IMR-90 (cell line): ENCODE data around the gene EIF3K. TPM values are rescaled to one million over a fixed set of nuclear protein-coding genes. Genes with fewer than 3 reads are reported as not detected.

Source experiments
- ATAC-seq: fragments of 200-7000 bp; cut with Tn5 transposase; 2 replicates; pipeline ENCODE4 v1.9.1; 2020; ENCODE audit warnings: low read depth, mild to moderate bottlenecking, moderate library complexity
- BruUV-seq: library from RNA; stranded (reverse); fragments of 400-500 nt; replicated peaks from 2 replicates; lab custom pipeline; 2021; lab: Mats Ljungman, UMichigan
- CTCF ChIA-PET: fragments of 300-600 bp; formaldehyde crosslinking; extraction: SDS; loops from one replicate; lab custom pipeline; 2021; ENCODE audit warnings: antibody characterized with exemption; lab: Yijun Ruan, JAX
- POLR2A ChIA-PET: fragments of 300-600 bp; sonication (Branson Sonifier 250); formaldehyde crosslinking; loops from one replicate; lab custom pipeline; 2022; ENCODE audit warnings: antibody characterized with exemption; ENCODE audit not compliant: unreplicated experiment; lab: Charles Lee
- DNase-seq: peaks from one replicate; pipeline ENCODE4 v3.0.0; 2013
- H2AFZ ChIP-seq: replicated peaks from 2 replicates; pipeline ENCODE3; 2013; ENCODE audit warnings: low read length, mild to moderate bottlenecking; ENCODE audit not compliant: poor library complexity
- H2AK5ac ChIP-seq: 2 replicates; pipeline ENCODE4 v1.6.1; 2013; ENCODE audit warnings: low read depth, low read length, inconsistent platforms
- H2AK9ac ChIP-seq: replicated peaks from 2 replicates; pipeline ENCODE3; 2013; ENCODE audit warnings: mild to moderate bottlenecking, low read depth, low read length, moderate library complexity; ENCODE audit not compliant: poor library complexity
- H2BK120ac ChIP-seq: 2 replicates; pipeline ENCODE4 v1.6.1; 2013; ENCODE audit warnings: low read depth, low read length, inconsistent platforms
- H2BK15ac ChIP-seq: 3 replicates; pipeline ENCODE4 v1.6.1; 2013; ENCODE audit warnings: low read depth, low read length, inconsistent platforms
- H2BK20ac ChIP-seq: 2 replicates; pipeline ENCODE4 v1.6.1; 2013; ENCODE audit warnings: low read depth, mild to moderate bottlenecking, inconsistent platforms, low read length, moderate library complexity
- H2BK5ac ChIP-seq: 2 replicates; pipeline ENCODE4 v1.6.1; 2013; ENCODE audit warnings: mild to moderate bottlenecking, low read depth, low read length, inconsistent platforms; ENCODE audit not compliant: poor library complexity, severe bottlenecking
- H3K14ac ChIP-seq: replicated peaks from 2 replicates; pipeline ENCODE4 v1.6.1; 2013; ENCODE audit warnings: low read depth, low read length, inconsistent platforms
- H3K18ac ChIP-seq: 2 replicates; pipeline ENCODE4 v1.6.1; 2013; ENCODE audit warnings: low read depth, low read length, control low read depth
- H3K23ac ChIP-seq: 2 replicates; pipeline ENCODE4 v1.6.1; 2013; ENCODE audit warnings: low read depth, low read length, inconsistent platforms
- H3K27ac ChIP-seq: 2 replicates; pipeline ENCODE4 v1.5.1; 2013; ENCODE audit warnings: mild to moderate bottlenecking, control low read depth, low read length; ENCODE audit not compliant: insufficient read depth
- H3K27me3 ChIP-seq: 2 replicates; pipeline ENCODE4 v1.6.1; 2013; ENCODE audit warnings: low read length; ENCODE audit not compliant: control insufficient read depth, insufficient read depth
- H3K36me3 ChIP-seq: 2 replicates; pipeline ENCODE4 v1.6.1; 2013; ENCODE audit warnings: low read length, mixed read lengths; ENCODE audit not compliant: control insufficient read depth, insufficient read depth
- H3K4ac ChIP-seq: 2 replicates; pipeline ENCODE4 v1.6.1; 2013; ENCODE audit warnings: low read depth, low read length, inconsistent platforms
- H3K4me1 ChIP-seq: 2 replicates; pipeline ENCODE4 v1.6.1; 2013; ENCODE audit warnings: low read length, mixed read lengths; ENCODE audit not compliant: control insufficient read depth, insufficient read depth
- H3K4me2 ChIP-seq: 2 replicates; pipeline ENCODE4 v1.6.1; 2013; ENCODE audit warnings: low read depth, mild to moderate bottlenecking, control low read depth, low read length, moderate library complexity
- H3K4me3 ChIP-seq: 2 replicates; pipeline ENCODE4 v1.5.1; 2013; ENCODE audit warnings: low read depth, mild to moderate bottlenecking, control low read depth, low read length, moderate library complexity; ENCODE audit not compliant: insufficient read depth
- H3K56ac ChIP-seq: 2 replicates; pipeline ENCODE4 v1.6.1; 2013; ENCODE audit warnings: low read length, inconsistent platforms; ENCODE audit not compliant: insufficient read depth; ENCODE audit errors: extremely low read depth
- H3K79me1 ChIP-seq, 2 experiments: 2 replicates each; pipeline ENCODE4 v1.6.1; 2013; ENCODE audit warnings: low read length in 2 of 2, inconsistent platforms in 1 of 2, low read depth in 1 of 2
- H3K9ac ChIP-seq: 2 replicates; pipeline ENCODE4 v1.6.1; 2013; ENCODE audit warnings: low read depth, low read length, control low read depth
- H3K9me1 ChIP-seq: 2 replicates; pipeline ENCODE4 v1.6.1; 2013; ENCODE audit warnings: low read length, inconsistent platforms; ENCODE audit not compliant: insufficient read depth
- H3K9me3 ChIP-seq: 2 replicates; pipeline ENCODE4 v1.6.1; 2013; ENCODE audit warnings: low read length; ENCODE audit not compliant: control insufficient read depth, insufficient read depth
- H4K20me1 ChIP-seq: 2 replicates; pipeline ENCODE4 v1.6.1; 2013; ENCODE audit warnings: low read length, inconsistent platforms; ENCODE audit not compliant: insufficient read depth
- H4K5ac ChIP-seq: 2 replicates; pipeline ENCODE4 v1.6.1; 2013; ENCODE audit warnings: mild to moderate bottlenecking, low read depth, low read length, control low read depth
- H4K8ac ChIP-seq, 2 experiments: 2 replicates each; pipeline ENCODE4 v1.6.1; 2013; ENCODE audit warnings: low read depth in 2 of 2, low read length in 2 of 2, control low read depth in 1 of 2, inconsistent platforms in 1 of 2
- H4K91ac ChIP-seq: 2 replicates; pipeline ENCODE4 v1.6.1; 2013; ENCODE audit warnings: low read depth, low read length, inconsistent platforms; ENCODE audit not compliant: insufficient read depth
- BHLHE40 ChIP-seq: fragments of 150-350 bp; IDR thresholded peaks from 2 replicates; pipeline ENCODE4 v1.6.1; 2016; ENCODE audit warnings: mild to moderate bottlenecking, low read depth, low read length
- CEBPB ChIP-seq: IDR thresholded peaks from 2 replicates; pipeline ENCODE4 v1.6.1; 2012; ENCODE audit warnings: low read depth, low read length, improper control_type of control experiment
- CHD1 ChIP-seq: IDR thresholded peaks from 2 replicates; pipeline ENCODE4 v1.6.1; 2012; ENCODE audit warnings: low read depth, low read length, improper control_type of control experiment
- CTCF ChIP-seq: conservative IDR thresholded peaks from 2 replicates; pipeline ENCODE4 v1.5.1; 2012; ENCODE audit warnings: mild to moderate bottlenecking, low read depth, low read length, improper control_type of control experiment
- ELK1 ChIP-seq: fragments of 150-350 bp; IDR thresholded peaks from 2 replicates; pipeline ENCODE4 v1.6.1; 2016; ENCODE audit warnings: low read depth, mild to moderate bottlenecking, low read length, moderate library complexity, borderline replicate concordance
- FOS ChIP-seq: fragments of 150-350 bp; IDR thresholded peaks from 2 replicates; pipeline ENCODE4 v1.6.1; 2016; ENCODE audit warnings: low read depth, low read length
- MAZ ChIP-seq: IDR thresholded peaks from 2 replicates; pipeline ENCODE4 v1.6.1; 2012; ENCODE audit warnings: low read depth, mild to moderate bottlenecking, low read length, improper control_type of control experiment, moderate library complexity, borderline replicate concordance
- MXI1 ChIP-seq: IDR thresholded peaks from 2 replicates; pipeline ENCODE4 v1.6.1; 2012; ENCODE audit warnings: low read depth, mild to moderate bottlenecking, low read length, moderate library complexity, borderline replicate concordance
- NFE2L2 ChIP-seq: fragments of 150-350 bp; IDR thresholded peaks from 2 replicates; pipeline ENCODE4 v1.6.1; 2016; ENCODE audit warnings: low read depth, mild to moderate bottlenecking, low read length
- POLR2A ChIP-seq: IDR thresholded peaks from 2 replicates; pipeline ENCODE4 v1.6.1; 2012; ENCODE audit warnings: mild to moderate bottlenecking, low read depth, low read length
- RAD21 ChIP-seq: IDR thresholded peaks from 2 replicates; pipeline ENCODE4 v1.6.1; 2012; ENCODE audit warnings: low read length, improper control_type of control experiment
- RCOR1 ChIP-seq: IDR thresholded peaks from 2 replicates; pipeline ENCODE4 v1.6.1; 2012; ENCODE audit warnings: mild to moderate bottlenecking, low read length, improper control_type of control experiment; ENCODE audit not compliant: insufficient replicate concordance
- RFX5 ChIP-seq: IDR thresholded peaks from 2 replicates; pipeline ENCODE4 v1.8.0; 2012; ENCODE audit warnings: low read depth, mild to moderate bottlenecking, low read length, moderate library complexity
- SMC3 ChIP-seq: fragments of 150-350 bp; IDR thresholded peaks from 2 replicates; pipeline ENCODE4 v1.6.1; 2016; ENCODE audit warnings: low read depth, mild to moderate bottlenecking, antibody characterized with exemption, low read length, moderate library complexity
- USF2 ChIP-seq: fragments of 150-350 bp; IDR thresholded peaks from 2 replicates; pipeline ENCODE4 v1.6.1; 2017; ENCODE audit warnings: mild to moderate bottlenecking, antibody characterized with exemption, low read length, low read depth
- WGBS, 2 experiments: methylation state at CpG; one replicate each; pipeline versions ENCODE4 v1.1.5 to v1.1.7; 2013; ENCODE audit warnings: missing lambda C conversion rate in 2 of 2; ENCODE audit not compliant: insufficient read length in 1 of 2; ENCODE audit errors: extremely low coverage in 2 of 2; 5-methylcytosine and 5-hydroxymethylcytosine counted together
- dilution Hi-C: fragments of 300-500 bp; cut with HindIII; formaldehyde crosslinking; loops from one replicate; pipeline ENCODE4 v1.14.3; 2018; ENCODE audit warnings: low sequenced_read_pairs; ENCODE audit not compliant: unreplicated experiment
- in situ Hi-C: fragments of 300-500 bp; cut with MboI; formaldehyde crosslinking; loops from 3 replicates; pipeline ENCODE4 v1.14.3; 2019; ENCODE audit warnings: low sequenced_read_pairs, inconsistent platforms, mixed read lengths
- intact Hi-C: fragments of 100-400 bp; cut with micrococcal nuclease; formaldehyde crosslinking; loops from 2 replicates; pipeline ENCODE4 v1.10.0; 2022
- polyA plus RNA-seq, 3 experiments: library from polyadenylated mRNA; depleted of rRNA; stranded (reverse); fragments of >200 nt; gene quantifications; 2 replicates each; pipeline ENCODE4 v1.2.3, GENCODE V29; 2012; ENCODE audit warnings: low replicate concordance in 1 of 3
- total RNA-seq: library from RNA; depleted of rRNA; stranded (reverse); fragments of >200 nt; gene quantifications from 2 replicates; pipeline ENCODE4 v1.2.3, GENCODE V29; 2012

Gene EIF3K
- total and polyA plus RNA-seq, 2 of the 4 experiments (the other 2 are of a cell fraction) = 575 to 1,137 TPM

DNA sequence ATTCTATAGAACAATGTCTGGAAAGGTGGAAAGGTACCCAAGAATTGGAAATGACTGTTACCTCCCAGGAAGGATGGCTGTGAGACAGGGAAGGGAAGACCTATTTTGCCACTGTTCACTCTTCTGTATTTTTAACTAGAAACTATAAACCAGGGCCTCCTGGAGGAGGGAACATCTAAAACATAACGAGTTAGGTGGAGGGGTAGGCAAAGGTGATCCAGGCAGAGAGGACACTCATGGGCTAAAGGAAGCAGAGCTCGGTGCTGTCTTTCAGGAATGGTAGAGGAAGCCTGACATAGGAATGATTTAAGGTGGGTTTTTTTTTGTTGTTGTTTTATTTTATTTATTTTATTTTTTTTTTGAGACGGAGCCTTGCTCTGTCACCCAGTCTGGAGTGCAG is 5.8 kb downstream of the EIF3K start:
- BruUV-seq = no TSS peak
- no peak overlapping the region for H3K4ac ChIP-seq
- H3K27ac ChIP-seq = no peak overlapping the region
- no peak overlapping the region for H3K14ac ChIP-seq
- peaks cover 56% of the 10 kb centered on the region for H3K36me3 ChIP-seq
- H3K79me1 ChIP-seq = peaks cover 6 to 27% of the 10 kb centered on the region in 2 experiments; a peak in 3 of 4 replicates
- no peak overlapping the region for H3K56ac ChIP-seq
- H2AK5ac ChIP-seq = no peak overlapping the region
- H3K4me1 ChIP-seq = peaks cover 1% of the 10 kb centered on the region; the same call in 1 of the 2 replicates
- no peak overlapping the region for H2AFZ ChIP-seq
- no peak overlapping the region for H3K9ac ChIP-seq
- no peak overlapping the region for H2BK15ac ChIP-seq
- DNase-seq = no peak
- no peak overlapping the region for H2BK20ac ChIP-seq
- H4K5ac ChIP-seq = no peak overlapping the region
- no peaks in the 10 kb centered on the region for H3K9me3 ChIP-seq
- POLR2A ChIA-PET = no interaction called here
- H2BK5ac ChIP-seq = no peak overlapping the region
- no peak overlapping the region for H3K4me2 ChIP-seq
- H3K4me3 ChIP-seq = no peak overlapping the region
- H2AK9ac ChIP-seq = no peak overlapping the region
- 0 out of 2 replicates have a peak, but pooled peaks cover 3% of the 10 kb centered on the region for H3K9me1 ChIP-seq
- dilution Hi-C loops = no loop called here
- TF ChIP-seq FOS (no peak), MAZ (no peak), BHLHE40 (no peak), SMC3 (no peak), ELK1 (no peak), NFE2L2 (no peak), CHD1 (no peak), CEBPB (no peak), USF2 (no peak), CTCF (no peak), RFX5 (no peak), MXI1 (no peak), POLR2A (no peak), RCOR1 (no peak), RAD21 (no peak)
- in situ Hi-C loops = loop anchor here (10.0 to 25.0 kb wide), 2 partner anchors 300 to 388 kb away; no protein-coding TSS in a partner anchor
- no peaks in the 10 kb centered on the region for H3K27me3 ChIP-seq
- intact Hi-C loops = no loop called here
- H2BK120ac ChIP-seq = no peak overlapping the region
- no peak overlapping the region for H4K8ac ChIP-seq
- H3K23ac ChIP-seq = no peak overlapping the region
- no peak overlapping the region for H3K18ac ChIP-seq
- peaks cover 3% of the 10 kb centered on the region for H4K20me1 ChIP-seq
- no CpG with 5 or more reads among the region's 3 CpGs for WGBS, 2 experiments
- no peak for ATAC-seq
- H4K91ac ChIP-seq = no peak overlapping the region
- CTCF ChIA-PET = interaction anchor here (0.6 kb wide), 1 partner anchor 8 kb away, joined by 3 read pairs; no protein-coding TSS in a partner anchor
